Measurements from ENCODE around the gene TMEM170A.

DNA sequence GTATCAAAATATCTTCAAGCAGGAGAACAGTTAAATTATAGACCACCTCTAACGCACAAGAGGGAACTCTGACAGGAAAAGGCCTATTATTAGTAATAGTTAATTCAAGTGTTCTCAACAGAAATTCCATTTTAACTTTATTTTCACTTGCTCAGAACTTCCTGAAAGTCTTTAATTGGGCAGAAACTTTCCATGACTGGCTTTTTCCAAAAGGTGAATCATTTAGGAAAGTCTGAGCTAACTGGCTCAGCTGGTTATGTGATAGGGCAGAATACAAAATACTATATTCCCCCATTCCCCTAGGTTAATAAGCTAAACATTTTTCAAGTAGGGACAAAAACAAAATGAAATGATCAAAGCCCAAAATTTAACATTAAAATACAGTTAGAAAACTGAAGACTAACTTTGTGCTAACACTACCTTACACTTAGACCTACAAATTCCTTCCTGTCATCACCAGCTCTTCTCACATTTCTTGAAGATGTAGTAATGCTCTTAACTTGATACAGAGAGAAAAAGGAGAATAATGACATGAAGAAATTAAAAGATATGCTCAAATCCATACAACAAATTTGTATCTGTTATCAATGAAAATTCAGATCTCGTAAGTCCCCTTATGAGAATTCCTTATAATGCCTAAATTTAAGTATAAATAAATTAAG, 62.2 kb downstream of the TMEM170A start:
- TF ChIP-seq GATA2 (IDR thresholded peaks at IDR 0.05; ENCODE audit: low read depth, low read length) (no peak), GATA3 (IDR thresholded peaks at IDR 0.05; ENCODE audit: low read depth, low read length) (no peak)
